ENCODE measurements around the gene KNDC1. TPM values are rescaled to one million over a fixed set of nuclear protein-coding genes. Genes with fewer than 3 reads are reported as not detected.

KNDC1 gene
- total and polyA plus RNA-seq, 2 of the 4 experiments (the other 2 are of a cell fraction): 0.18 to 1.1 TPM

DNA sequence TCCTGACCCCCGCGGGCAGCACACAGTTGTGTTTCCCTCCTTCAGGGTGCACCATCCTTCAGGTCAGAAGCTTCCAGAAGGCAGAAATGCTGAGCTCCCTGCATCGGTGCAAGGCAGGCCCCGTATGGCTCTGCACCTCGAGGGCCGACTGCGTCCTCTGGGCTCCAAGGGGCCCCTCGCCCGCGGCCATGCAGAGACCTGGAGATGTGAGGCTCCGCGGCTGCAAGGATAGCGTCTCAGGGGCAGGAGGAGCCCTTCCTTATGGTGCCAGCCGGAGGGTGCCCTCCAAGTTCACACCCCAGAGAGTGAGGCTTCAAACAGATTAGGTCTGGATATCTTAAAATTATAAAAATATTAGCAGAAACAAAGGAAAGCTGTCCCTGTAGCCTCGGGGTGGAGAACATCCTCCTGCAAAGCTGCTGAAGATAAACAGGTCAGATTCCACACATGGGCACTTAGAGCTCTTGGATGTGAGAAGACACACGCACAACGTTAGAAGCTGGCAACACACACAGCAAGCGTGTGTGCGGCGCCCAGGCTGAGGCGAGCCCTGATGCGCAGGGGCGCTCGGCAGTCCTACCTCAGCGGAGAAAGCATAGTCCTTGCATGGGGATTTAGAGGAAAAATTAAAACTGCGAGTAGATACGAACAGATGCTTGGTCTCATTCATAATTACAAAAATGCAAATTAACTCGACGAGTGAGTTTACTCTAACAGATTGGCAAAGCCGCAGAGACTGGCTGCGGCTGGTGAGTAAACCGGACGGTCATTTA, 20.4 kb downstream of the KNDC1 start:
- H4K91ac ChIP-seq (ENCODE audit: insufficient read depth, low read depth, low read length): no peak overlapping the region
- DNase-seq: no peak
- H4K8ac ChIP-seq (ENCODE audit: low read depth in 2 of 2, low read length in 2 of 2): no peak overlapping the region
- no peaks in the 10 kb centered on the region for H4K20me1 ChIP-seq (ENCODE audit: insufficient read depth, low read length)
- no TSS peak for BruUV-seq (replicated peaks)
- no peak for ATAC-seq (ENCODE audit: low read depth)
- no peak overlapping the region for H3K4me2 ChIP-seq (ENCODE audit: low read depth, low read length)
- ChIA-PET CTCF (interaction anchor here (0.6 kb wide), 1 partner anchor 166 kb away, joined by 3 read pairs; the partner anchor contains the start of gene PRAP1), POLR2A (ENCODE audit: unreplicated experiment) (no interaction called here)
- no peak overlapping the region for H3K27ac ChIP-seq (ENCODE audit: insufficient read depth, low read length)
- TF ChIP-seq MXI1 (IDR thresholded peaks at IDR 0.05; ENCODE audit: borderline replicate concordance, low read depth, low read length) (no peak), RFX5 (IDR thresholded peaks at IDR 0.05; ENCODE audit: low read depth, low read length) (no peak), FOS (IDR thresholded peaks at IDR 0.05; ENCODE audit: low read depth, low read length) (no peak)
- TF ChIP-seq, protein P1, sequence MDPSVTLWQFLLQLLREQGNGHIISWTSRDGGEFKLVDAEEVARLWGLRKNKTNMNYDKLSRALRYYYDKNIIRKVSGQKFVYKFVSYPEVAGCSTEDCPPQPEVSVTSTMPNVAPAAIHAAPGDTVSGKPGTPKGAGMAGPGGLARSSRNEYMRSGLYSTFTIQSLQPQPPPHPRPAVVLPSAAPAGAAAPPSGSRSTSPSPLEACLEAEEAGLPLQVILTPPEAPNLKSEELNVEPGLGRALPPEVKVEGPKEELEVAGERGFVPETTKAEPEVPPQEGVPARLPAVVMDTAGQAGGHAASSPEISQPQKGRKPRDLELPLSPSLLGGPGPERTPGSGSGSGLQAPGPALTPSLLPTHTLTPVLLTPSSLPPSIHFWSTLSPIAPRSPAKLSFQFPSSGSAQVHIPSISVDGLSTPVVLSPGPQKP (IDR thresholded peaks at IDR 0.05; ENCODE audit: borderline replicate concordance, low read depth, low read length): no peak
- H4K5ac ChIP-seq (ENCODE audit: low read depth, low read length): no peak overlapping the region
- no peak overlapping the region for H3K23ac ChIP-seq (ENCODE audit: low read depth, low read length)
- H2AK5ac ChIP-seq (ENCODE audit: low read depth, low read length): no peak overlapping the region
- no peaks in the 10 kb centered on the region for H3K27me3 ChIP-seq (ENCODE audit: control insufficient read depth, insufficient read depth, low read length)
- no peak overlapping the region for H2AFZ ChIP-seq (replicated peaks; ENCODE audit: low read length, poor library complexity)
- H3K36me3 ChIP-seq (ENCODE audit: control insufficient read depth, insufficient read depth, low read length): peaks cover 2% of the 10 kb centered on the region
- no peak overlapping the region for H3K14ac ChIP-seq (replicated peaks; ENCODE audit: low read depth, low read length)
- no peak overlapping the region for H3K56ac ChIP-seq (ENCODE audit: extremely low read depth, insufficient read depth, low read length)
- H3K79me1 ChIP-seq (ENCODE audit: low read depth in 1 of 2, low read length in 2 of 2): no peaks in the 10 kb centered on the region
- WGBS, 2 experiments (ENCODE audit: extremely low coverage in 2 of 2, insufficient read length in 1 of 2): 84% methylated on average over 17 of the region's 33 CpGs; no CpG with 5 or more reads in 1 of the 2 experiments
- H2BK15ac ChIP-seq (ENCODE audit: low read depth, low read length): no peak overlapping the region
- intact Hi-C loops (cut with micrococcal nuclease) (no loop called here), dilution Hi-C loops (cut with HindIII; ENCODE audit: low sequenced_read_pairs, unreplicated experiment) (no loop called here), in situ Hi-C loops (cut with MboI; ENCODE audit: low sequenced_read_pairs) (no loop called here)
- H2BK5ac ChIP-seq (ENCODE audit: low read depth, low read length, poor library complexity, severe bottlenecking): no peak overlapping the region
- no peak overlapping the region for H3K4me3 ChIP-seq (ENCODE audit: insufficient read depth, low read depth, low read length)
- no peak overlapping the region for H3K18ac ChIP-seq (ENCODE audit: low read depth, low read length)
- no peak overlapping the region for H2AK9ac ChIP-seq (replicated peaks; ENCODE audit: low read depth, low read length, poor library complexity)
- H2BK20ac ChIP-seq (ENCODE audit: low read depth, low read length): no peak overlapping the region
- H3K9ac ChIP-seq (ENCODE audit: low read depth, low read length): no peak overlapping the region
- no peaks in the 10 kb centered on the region for H3K9me1 ChIP-seq (ENCODE audit: insufficient read depth, low read length)
- H3K9me3 ChIP-seq (ENCODE audit: control insufficient read depth, insufficient read depth, low read length): no peaks in the 10 kb centered on the region
- no peaks in the 10 kb centered on the region for H3K4me1 ChIP-seq (ENCODE audit: control insufficient read depth, insufficient read depth, low read length)
- H2BK120ac ChIP-seq (ENCODE audit: low read depth, low read length): no peak overlapping the region
- H3K4ac ChIP-seq (ENCODE audit: low read depth, low read length): no peak overlapping the region
